PFSK-1 (cell line): ENCODE results near the gene MYO1F.

Experiments
- POLR2AphosphoS5 ChIP-seq: IDR thresholded peaks from 2 replicates; pipeline ENCODE4 v1.6.1; 2012; ENCODE audit warnings: low read depth, mild to moderate bottlenecking, control low read depth, low read length, moderate library complexity
- SIN3A ChIP-seq: IDR thresholded peaks from 2 replicates; pipeline ENCODE4 v1.6.1; 2012; ENCODE audit warnings: mild to moderate bottlenecking, low read length, moderate library complexity, borderline replicate concordance; ENCODE audit not compliant: insufficient read depth

The MYO1F gene

GRCh38 chr19:8473648-8474476, 103.4 kb downstream of the MYO1F start:
- TF ChIP-seq SIN3A, result no peak
- no peak for TF ChIP-seq POLR2AphosphoS5
